HL-60 (cell line): Measurements from ENCODE around the gene GPR173.

Source experiments
- GABPA ChIP-seq: IDR thresholded peaks from 2 replicates; pipeline ENCODE4 v1.6.1; 2012; ENCODE audit warnings: low read depth
- POLR2AphosphoS5 ChIP-seq: IDR thresholded peaks from 2 replicates; pipeline ENCODE4 v1.6.1; 2012; ENCODE audit warnings: low read depth
- SPI1 ChIP-seq: IDR thresholded peaks from 2 replicates; pipeline ENCODE4 v1.6.1; 2012; ENCODE audit warnings: low read depth, mild to moderate bottlenecking, borderline replicate concordance
- TF ChIP-seq, protein P1 (sequence below): IDR thresholded peaks from one replicate; pipeline ENCODE4 v1.5.1; 2011; ENCODE audit warnings: low read length, control low read depth, inconsistent platforms; ENCODE audit not compliant: insufficient read depth
- TF ChIP-seq, protein P2 (sequence below): IDR thresholded peaks from 2 replicates; pipeline ENCODE4 v1.6.1; 2012; ENCODE audit warnings: low read depth; ENCODE audit not compliant: insufficient replicate concordance

DNA sequence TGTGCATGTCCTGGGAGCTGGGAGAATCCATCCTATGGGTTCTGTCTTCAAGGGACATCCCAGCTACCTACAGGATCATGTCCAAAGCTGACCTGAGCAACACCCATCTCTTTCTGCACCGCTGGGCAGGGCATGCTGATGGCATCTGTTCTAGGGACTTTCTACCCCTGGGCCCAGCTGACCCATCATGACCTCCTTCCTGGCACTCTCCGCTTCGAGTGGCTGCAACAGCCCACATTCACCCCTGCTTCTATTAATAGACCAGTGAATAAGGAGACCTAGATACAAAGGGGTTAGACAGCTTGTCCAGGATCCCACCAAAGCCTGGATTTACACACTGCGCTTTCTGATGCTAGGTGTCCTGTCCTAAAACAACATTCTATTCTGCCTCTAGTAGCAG, 44.6 kb upstream of the GPR173 start:
- TF ChIP-seq, protein P1, sequence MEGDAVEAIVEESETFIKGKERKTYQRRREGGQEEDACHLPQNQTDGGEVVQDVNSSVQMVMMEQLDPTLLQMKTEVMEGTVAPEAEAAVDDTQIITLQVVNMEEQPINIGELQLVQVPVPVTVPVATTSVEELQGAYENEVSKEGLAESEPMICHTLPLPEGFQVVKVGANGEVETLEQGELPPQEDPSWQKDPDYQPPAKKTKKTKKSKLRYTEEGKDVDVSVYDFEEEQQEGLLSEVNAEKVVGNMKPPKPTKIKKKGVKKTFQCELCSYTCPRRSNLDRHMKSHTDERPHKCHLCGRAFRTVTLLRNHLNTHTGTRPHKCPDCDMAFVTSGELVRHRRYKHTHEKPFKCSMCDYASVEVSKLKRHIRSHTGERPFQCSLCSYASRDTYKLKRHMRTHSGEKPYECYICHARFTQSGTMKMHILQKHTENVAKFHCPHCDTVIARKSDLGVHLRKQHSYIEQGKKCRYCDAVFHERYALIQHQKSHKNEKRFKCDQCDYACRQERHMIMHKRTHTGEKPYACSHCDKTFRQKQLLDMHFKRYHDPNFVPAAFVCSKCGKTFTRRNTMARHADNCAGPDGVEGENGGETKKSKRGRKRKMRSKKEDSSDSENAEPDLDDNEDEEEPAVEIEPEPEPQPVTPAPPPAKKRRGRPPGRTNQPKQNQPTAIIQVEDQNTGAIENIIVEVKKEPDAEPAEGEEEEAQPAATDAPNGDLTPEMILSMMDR: no peak
- TF ChIP-seq, protein P2, sequence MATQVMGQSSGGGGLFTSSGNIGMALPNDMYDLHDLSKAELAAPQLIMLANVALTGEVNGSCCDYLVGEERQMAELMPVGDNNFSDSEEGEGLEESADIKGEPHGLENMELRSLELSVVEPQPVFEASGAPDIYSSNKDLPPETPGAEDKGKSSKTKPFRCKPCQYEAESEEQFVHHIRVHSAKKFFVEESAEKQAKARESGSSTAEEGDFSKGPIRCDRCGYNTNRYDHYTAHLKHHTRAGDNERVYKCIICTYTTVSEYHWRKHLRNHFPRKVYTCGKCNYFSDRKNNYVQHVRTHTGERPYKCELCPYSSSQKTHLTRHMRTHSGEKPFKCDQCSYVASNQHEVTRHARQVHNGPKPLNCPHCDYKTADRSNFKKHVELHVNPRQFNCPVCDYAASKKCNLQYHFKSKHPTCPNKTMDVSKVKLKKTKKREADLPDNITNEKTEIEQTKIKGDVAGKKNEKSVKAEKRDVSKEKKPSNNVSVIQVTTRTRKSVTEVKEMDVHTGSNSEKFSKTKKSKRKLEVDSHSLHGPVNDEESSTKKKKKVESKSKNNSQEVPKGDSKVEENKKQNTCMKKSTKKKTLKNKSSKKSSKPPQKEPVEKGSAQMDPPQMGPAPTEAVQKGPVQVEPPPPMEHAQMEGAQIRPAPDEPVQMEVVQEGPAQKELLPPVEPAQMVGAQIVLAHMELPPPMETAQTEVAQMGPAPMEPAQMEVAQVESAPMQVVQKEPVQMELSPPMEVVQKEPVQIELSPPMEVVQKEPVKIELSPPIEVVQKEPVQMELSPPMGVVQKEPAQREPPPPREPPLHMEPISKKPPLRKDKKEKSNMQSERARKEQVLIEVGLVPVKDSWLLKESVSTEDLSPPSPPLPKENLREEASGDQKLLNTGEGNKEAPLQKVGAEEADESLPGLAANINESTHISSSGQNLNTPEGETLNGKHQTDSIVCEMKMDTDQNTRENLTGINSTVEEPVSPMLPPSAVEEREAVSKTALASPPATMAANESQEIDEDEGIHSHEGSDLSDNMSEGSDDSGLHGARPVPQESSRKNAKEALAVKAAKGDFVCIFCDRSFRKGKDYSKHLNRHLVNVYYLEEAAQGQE: no peak
- no peak for TF ChIP-seq POLR2AphosphoS5
- TF ChIP-seq GABPA: no peak
- no peak for TF ChIP-seq SPI1
